ENCODE data around the gene C1QTNF8.

DNA sequence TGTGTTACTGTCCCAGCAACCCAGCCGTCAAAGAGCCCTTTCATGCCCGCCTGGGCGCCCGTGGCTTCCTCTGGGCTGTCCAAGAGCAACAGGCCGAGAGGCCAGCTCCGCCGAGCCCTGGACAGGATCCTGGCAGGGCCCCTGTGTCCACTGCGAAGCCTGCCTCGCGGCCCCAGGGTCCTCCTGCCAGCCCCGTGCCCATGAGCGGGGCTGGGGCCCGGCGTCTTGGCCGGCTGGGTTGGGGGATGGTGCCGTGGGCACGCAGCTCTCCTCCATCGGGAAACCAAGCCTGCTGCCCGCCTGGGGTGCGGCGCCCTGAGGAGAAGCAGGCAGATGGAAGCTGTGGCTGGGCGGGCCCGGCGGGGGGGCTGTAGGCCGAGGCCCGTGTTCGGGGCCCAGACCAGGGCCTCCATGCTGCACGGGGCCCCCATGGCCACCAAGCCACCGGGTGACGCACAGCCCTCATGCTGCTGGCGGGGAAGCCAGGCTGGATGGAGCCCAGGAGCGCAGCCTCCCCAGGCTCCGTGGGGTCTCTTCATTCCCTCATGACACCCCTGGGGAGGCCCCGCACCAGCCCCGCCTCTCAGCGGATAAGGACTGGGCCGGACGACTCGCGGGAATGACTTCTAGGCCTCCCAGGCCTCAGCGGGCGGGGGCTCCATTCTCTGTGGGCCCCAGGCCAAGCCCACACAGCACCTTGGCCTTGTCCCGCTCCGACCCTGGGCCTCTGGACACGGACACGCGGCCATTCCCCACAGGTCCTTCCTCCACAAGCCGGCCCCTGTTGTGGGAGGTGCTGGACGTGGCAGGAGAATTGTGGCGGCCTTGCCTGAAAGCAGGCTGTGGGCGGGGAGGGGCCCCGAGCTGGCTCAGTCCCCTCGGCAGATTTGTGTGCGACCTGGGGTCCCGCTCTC lies at the start of gene C1QTNF8:
- TF ChIP-seq, protein P1, sequence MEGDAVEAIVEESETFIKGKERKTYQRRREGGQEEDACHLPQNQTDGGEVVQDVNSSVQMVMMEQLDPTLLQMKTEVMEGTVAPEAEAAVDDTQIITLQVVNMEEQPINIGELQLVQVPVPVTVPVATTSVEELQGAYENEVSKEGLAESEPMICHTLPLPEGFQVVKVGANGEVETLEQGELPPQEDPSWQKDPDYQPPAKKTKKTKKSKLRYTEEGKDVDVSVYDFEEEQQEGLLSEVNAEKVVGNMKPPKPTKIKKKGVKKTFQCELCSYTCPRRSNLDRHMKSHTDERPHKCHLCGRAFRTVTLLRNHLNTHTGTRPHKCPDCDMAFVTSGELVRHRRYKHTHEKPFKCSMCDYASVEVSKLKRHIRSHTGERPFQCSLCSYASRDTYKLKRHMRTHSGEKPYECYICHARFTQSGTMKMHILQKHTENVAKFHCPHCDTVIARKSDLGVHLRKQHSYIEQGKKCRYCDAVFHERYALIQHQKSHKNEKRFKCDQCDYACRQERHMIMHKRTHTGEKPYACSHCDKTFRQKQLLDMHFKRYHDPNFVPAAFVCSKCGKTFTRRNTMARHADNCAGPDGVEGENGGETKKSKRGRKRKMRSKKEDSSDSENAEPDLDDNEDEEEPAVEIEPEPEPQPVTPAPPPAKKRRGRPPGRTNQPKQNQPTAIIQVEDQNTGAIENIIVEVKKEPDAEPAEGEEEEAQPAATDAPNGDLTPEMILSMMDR (IDR thresholded peaks at IDR 0.05; ENCODE audit: insufficient read depth, low read length), result no peak
- TF ChIP-seq POLR2AphosphoS5 (IDR thresholded peaks at IDR 0.05; ENCODE audit: low read depth), result no peak
